GM18870 (cell line): Measurements from ENCODE around the gene PRKCA.
"Not testable (repeated sequence)": the region's sequence is repeated elsewhere in the genome, so short reads cannot be mapped to it uniquely, and the experiment has no call there.

Experiments used
- ATAC-seq: cut with Tn5 transposase; IDR thresholded peaks from one replicate; pipeline ENCODE4 v1.9.1; 2021; ENCODE audit warnings: moderate library complexity; ENCODE audit not compliant: unreplicated experiment

The PRKCA gene

DNA sequence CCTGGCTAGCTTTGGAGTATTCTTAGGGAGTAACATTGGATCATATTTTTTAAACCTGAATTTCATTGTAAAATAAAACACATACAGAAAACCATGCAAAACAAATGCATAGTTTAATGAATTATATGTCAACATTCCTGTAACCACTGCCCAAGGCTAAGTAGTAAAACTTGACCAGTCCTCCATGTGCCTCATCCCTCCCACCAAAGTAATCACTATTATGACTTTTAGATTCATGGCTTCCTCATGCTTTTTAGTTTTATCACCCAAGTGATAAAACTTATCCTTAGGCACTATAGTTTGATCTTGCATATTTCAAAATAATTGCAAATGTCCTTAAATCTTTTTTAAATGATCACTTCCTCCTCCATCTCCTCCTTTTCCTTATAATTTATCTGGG, 20.4 kb downstream of the PRKCA start:
- ATAC-seq = no peak

GRCh38 chr17:66324381-66325004, 22.1 kb downstream of the PRKCA start:
- not testable (repeated sequence) for ATAC-seq

DNA sequence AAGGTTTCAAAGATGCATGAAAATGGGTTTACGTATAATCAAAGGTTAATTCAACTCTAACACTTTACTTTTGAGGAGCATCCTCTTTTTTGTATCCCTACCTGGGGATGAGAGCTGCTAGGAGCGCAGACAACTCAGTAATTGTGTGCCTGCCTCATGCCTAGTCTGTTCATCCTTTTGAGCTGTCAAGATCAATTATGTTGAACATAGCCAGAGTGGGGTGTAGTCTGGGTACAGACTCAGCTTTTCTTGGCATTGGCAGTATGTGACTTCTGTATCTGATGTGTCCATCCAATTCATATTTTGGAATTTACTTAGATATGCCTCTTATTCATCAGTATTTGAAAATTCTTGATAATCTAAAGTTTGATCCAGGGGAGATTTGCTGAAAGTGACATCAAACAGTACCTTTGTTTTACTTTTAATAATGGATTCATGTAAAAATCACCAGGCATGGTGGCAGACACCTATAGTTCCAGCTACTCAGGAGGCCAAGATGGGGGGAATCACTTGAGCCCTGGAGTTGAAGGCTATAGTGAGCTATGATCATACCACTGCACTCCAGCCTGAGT, 24.1 kb downstream of the PRKCA start:
- no peak for ATAC-seq

GRCh38 chr17:66330646-66331037, 28.2 kb downstream of the PRKCA start:
- no peak for ATAC-seq

- no peak for ATAC-seq
Observed at GRCh38 chr17:66331038-66331816, 28.8 kb downstream of the PRKCA start.

GRCh38 chr17:66335797-66336196, 33.4 kb downstream of the PRKCA start:
- ATAC-seq = no peak

DNA sequence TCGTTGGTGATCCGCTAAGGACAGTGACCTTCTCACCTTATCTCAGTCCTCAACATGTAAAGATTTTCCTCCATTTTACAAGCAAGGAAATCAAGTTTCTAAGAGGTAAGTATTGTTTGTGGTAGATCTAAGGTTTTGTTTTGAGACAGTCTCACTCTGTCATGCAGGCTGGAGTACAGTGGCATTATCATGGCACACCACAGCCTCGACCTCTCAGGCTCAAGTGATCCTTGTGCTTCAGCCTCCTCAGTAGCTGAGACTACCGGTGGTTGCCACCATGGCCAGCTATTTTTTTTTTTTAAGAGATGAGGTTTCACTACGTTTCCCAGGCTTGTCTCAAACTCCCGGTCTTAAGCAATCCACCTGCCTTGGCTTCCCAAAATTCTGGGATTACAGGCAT, 34.9 kb downstream of the PRKCA start:
- ATAC-seq = no peak

- no peak for ATAC-seq
Observed at GRCh38 chr17:66337866-66338485, 35.6 kb downstream of the PRKCA start.

GRCh38 chr17:66338937-66339336, 36.5 kb downstream of the PRKCA start:
- ATAC-seq = no peak

DNA sequence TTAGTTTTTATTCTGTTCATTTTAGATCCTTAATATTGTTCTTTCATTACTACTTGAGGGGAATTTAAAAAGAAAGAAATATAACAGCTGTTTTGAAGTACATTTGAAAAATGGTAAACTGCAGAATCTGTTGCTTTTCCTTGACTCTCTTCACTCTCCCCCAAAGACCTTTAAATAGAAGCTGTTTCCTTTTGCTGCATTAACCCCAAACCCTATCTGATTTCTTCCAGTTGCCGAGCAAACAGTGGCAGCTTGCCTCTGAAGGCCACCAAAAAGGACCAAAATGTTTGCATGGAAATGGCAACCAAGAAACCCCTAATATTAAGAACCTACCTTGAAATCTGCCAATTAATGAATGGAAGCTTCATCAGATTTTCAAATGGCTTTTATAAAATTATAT, 37.1 kb downstream of the PRKCA start:
- ATAC-seq = no peak

DNA sequence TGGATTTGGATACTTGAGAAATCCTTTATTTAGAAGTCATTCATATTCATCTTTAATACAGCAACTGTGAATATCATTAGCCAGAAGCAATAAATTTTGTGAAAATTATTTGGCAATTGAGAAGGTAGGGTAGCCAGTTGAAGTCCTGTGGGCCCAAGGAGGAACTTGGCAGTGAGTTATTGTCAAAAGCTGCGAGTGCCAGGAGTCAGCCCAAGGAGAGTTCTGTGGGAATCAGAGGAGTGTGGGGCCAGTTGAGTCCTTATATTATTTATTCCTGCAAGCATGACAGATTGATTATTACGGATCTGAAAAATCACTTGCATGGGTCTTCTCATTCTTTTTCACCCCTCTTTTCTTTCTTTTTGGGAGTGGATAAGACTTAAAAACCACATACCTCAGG, 38.3 kb downstream of the PRKCA start:
- no peak for ATAC-seq

DNA sequence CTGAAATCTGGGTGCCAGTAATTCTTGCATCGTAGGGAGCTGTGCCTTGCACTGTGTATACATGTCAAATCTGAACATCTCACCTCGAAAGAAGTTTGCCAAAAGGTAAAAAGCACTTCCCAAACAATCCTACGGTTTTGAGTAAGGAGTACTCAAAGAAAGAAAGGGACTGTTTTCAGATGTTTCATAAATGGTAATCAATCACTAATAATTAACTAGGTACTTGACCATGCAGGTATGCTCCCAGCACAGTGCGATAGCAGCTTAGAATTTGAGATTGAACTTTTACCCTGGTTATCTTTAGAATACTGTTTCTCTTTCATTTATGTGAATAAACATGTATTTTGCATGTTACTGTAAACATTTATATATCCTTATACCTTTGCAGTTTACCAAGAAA, 39.0 kb downstream of the PRKCA start:
- no peak for ATAC-seq

GRCh38 chr17:66342263-66342662, 39.9 kb downstream of the PRKCA start:
- not testable (repeated sequence) for ATAC-seq

GRCh38 chr17:66343531-66344078, 41.2 kb downstream of the PRKCA start:
- ATAC-seq = no peak

DNA sequence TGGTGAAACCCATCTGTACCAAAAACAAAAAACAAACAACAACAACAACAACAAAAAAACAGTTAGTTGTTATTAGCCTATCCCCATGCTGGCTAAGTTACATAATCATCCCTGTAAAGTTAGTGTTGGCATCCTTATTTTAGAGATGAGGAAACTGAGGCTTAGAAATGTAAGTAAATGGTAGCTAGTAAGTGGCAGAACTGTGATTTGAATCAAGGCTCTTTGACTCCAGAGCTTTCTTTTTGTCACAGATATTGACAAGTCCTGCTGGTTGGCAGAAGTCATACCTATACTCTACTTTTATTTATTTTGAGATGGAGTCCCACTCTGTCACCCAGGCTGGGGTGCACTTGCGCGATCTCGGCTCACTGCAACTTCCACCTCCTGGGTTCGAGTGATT, 42.1 kb downstream of the PRKCA start:
- ATAC-seq = no peak

DNA sequence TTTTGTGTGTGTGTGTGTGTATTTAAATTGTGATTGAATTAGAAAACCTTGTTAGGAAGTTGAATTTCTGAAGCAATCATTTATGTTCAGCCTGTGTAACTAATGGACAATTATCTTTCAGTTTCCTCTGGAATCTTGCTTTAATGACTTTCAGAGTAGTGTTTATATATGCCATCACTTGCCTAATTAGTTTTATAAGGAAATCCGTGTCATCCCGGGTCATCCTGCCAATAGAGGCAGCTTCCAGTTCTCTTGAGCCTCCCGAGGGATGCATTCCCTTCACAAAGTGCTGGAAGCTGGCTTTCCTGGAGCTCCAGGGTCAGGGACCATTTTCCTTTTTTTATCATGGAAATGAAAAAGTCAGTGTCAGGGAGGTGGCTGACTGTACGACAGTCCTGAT, 42.9 kb downstream of the PRKCA start:
- ATAC-seq = no peak

GRCh38 chr17:66345949-66346638, 43.7 kb downstream of the PRKCA start:
- ATAC-seq = not testable (repeated sequence)

GRCh38 chr17:66347661-66348514, 45.5 kb downstream of the PRKCA start:
- no peak for ATAC-seq

DNA sequence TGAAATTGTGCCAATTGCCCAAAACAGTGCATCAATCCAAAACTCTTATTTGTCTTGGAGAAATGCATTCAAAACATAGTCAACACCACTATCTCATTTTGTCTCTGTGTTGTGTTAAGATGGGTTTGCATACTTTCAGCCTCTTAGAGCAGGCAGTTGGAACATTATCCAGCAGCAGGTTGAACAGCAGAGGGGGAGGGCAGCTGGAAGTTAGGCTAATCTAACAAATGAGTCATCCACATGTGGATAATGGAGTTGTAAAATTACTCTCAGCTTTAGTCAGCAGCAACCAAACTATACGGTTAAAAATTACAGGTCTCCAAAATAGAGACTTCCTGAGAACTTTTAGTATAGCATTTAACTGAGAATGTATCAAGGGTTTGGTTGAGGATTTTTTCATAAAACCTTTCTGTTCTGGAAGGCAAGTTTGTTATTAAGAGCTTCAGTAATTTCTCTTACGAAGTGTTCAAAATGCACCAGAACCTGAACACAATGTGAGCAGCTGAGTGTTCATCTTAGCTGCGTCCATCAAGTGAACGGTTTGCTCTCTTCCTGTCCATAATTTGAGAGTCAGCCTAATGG, 46.3 kb downstream of the PRKCA start:
- ATAC-seq = no peak
